ENCODE results near the gene CRACDL. TPM values are rescaled to one million over a fixed set of nuclear protein-coding genes. Genes with fewer than 3 reads are reported as not detected.

CRACDL gene
- total RNA-seq, 4 donors from 2014 or later, result 5.2 to 10.6 (median 8.1) TPM

GRCh38 chr2:98744595-98744994 lies 191.4 kb downstream of the CRACDL start:
- Histone ChIP-seq H3K36me3 (no peaks in the 10 kb centered on the region), H3K27me3 (no peaks in the 10 kb centered on the region), H3K27ac (no peak overlapping the region), H3K9me3 (no peaks in the 10 kb centered on the region), H3K4me1 (peaks cover 0 to 6% of the 10 kb centered on the region in 2 donors), H3K4me3 (replicated peaks in 1 of 3) (no peak overlapping the region)
- no peak for DNase-seq
- intact Hi-C loops (cut with DNase I), result no loop called here
- 90 to 92% methylated on average over 5 of the region's 5 CpGs for WGBS, 2 donors
- TF ChIP-seq POLR2A (IDR thresholded peaks at IDR 0.05), result no peak
- no peak for TF ChIP-seq CTCF (IDR thresholded peaks at IDR 0.05)

Small RNA genes lying within 50 kb of the gene (small RNA-seq; reads per million reads assigned to genes)
- gene RNU4-84P (not detected), gene RNU7-46P (not detected)

Other genes with a start within 250 kb of the CRACDL start
- 10 to 100 TPM; 20.4 to 59.6 (median 39.8) TPM for gene MGAT4A, start 205.1 kb downstream of the CRACDL start, total RNA-seq
- 1 to 10 TPM; 2.0 to 6.5 (median 4.3) TPM for gene C2orf15, start 205.5 kb upstream of the CRACDL start, total RNA-seq
- 10 to 100 TPM; 16.5 to 35.0 (median 30.7) TPM for gene TSGA10, start 218.7 kb upstream of the CRACDL start, total RNA-seq
- gene LIPT1, start 218.7 kb upstream of the CRACDL start, total RNA-seq, result 10 to 100 TPM; 10.6 to 15.5 (median 12.7) TPM
- 10 to 100 TPM; 20.8 to 39.6 (median 25.9) TPM for gene MITD1, start 244.8 kb upstream of the CRACDL start, total RNA-seq
- 10 to 100 TPM; 27.2 to 47.9 (median 37.0) TPM for gene MRPL30, start 245.0 kb upstream of the CRACDL start, total RNA-seq